IMR-90 (cell line): ENCODE results near the gene GAPVD1.
"Not testable (repeated sequence)": the region's sequence is repeated elsewhere in the genome, so short reads cannot be mapped to it uniquely, and the experiment has no call there.

Experiments used
- CEBPB ChIP-seq: IDR thresholded peaks from 2 replicates; pipeline ENCODE4 v1.6.1; 2012; ENCODE audit warnings: low read depth, low read length, improper control_type of control experiment
- CTCF ChIP-seq: conservative IDR thresholded peaks from 2 replicates; pipeline ENCODE4 v1.5.1; 2012; ENCODE audit warnings: mild to moderate bottlenecking, low read depth, low read length, improper control_type of control experiment
- POLR2A ChIP-seq: IDR thresholded peaks from 2 replicates; pipeline ENCODE4 v1.6.1; 2012; ENCODE audit warnings: mild to moderate bottlenecking, low read depth, low read length
- RAD21 ChIP-seq: IDR thresholded peaks from 2 replicates; pipeline ENCODE4 v1.6.1; 2012; ENCODE audit warnings: low read length, improper control_type of control experiment

GRCh38 chr9:125316359-125316758 lies 54.7 kb downstream of the GAPVD1 start:
- TF ChIP-seq POLR2A, RAD21, CTCF, CEBPB: not testable (repeated sequence)
